MCF 10A (cell line): Measurements from ENCODE around the gene NHLRC1. TPM values are rescaled to one million over a fixed set of nuclear protein-coding genes. Genes with fewer than 3 reads are reported as not detected.

Source experiments
- BruUV-seq: library from RNA; stranded (reverse); fragments of 400-500 nt; replicated peaks from 2 replicates; lab custom pipeline; 2021; lab: Mats Ljungman, UMichigan
- CTCF ChIA-PET: fragments of 300-600 bp; sonication (Branson Sonifier 250); formaldehyde crosslinking; extraction: SDS; loops from one replicate; lab custom pipeline; 2021; ENCODE audit warnings: antibody characterized with exemption, inconsistent platforms; lab: Yijun Ruan, JAX
- POLR2A ChIA-PET: fragments of 300-600, 350-650 bp; sonication (Branson Sonifier 250); formaldehyde crosslinking; extraction: SDS; loops from one replicate; lab custom pipeline; 2020; ENCODE audit warnings: antibody characterized with exemption, inconsistent platforms; lab: Yijun Ruan, JAX
- DNase-seq: peaks from one replicate; pipeline ENCODE4 v3.0.0-alpha.2; 2018; ENCODE audit not compliant: unreplicated experiment
- H3K27ac Mint-ChIP-seq: one replicate; pipeline ENCODE4 v1.8.0; 2022; ENCODE audit warnings: mild to moderate bottlenecking, low read depth, mixed read lengths; ENCODE audit not compliant: unreplicated experiment
- H3K27me3 Mint-ChIP-seq: one replicate; pipeline ENCODE4 v1.8.0; 2022; ENCODE audit warnings: mixed read lengths; ENCODE audit not compliant: insufficient read depth, unreplicated experiment
- H3K36me3 Mint-ChIP-seq: one replicate; pipeline ENCODE4 v1.8.0; 2022; ENCODE audit warnings: mild to moderate bottlenecking, moderate library complexity, mixed read lengths; ENCODE audit not compliant: insufficient read depth, unreplicated experiment
- H3K4me1 Mint-ChIP-seq: one replicate; pipeline ENCODE4 v1.8.0; 2022; ENCODE audit warnings: mixed read lengths; ENCODE audit not compliant: insufficient read depth, unreplicated experiment
- H3K4me3 Mint-ChIP-seq: one replicate; pipeline ENCODE4 v1.8.0; 2022; ENCODE audit warnings: mild to moderate bottlenecking, moderate library complexity, mixed read lengths; ENCODE audit not compliant: unreplicated experiment
- H3K9me3 Mint-ChIP-seq: one replicate; pipeline ENCODE4 v1.8.0; 2022; ENCODE audit warnings: mixed read lengths; ENCODE audit not compliant: unreplicated experiment
- CTCF ChIP-seq: fragments of 200-600 bp; IDR thresholded peaks from one replicate; pipeline ENCODE4 v1.8.0; 2022; ENCODE audit warnings: antibody characterized with exemption, mild to moderate bottlenecking; ENCODE audit not compliant: unreplicated experiment
- intact Hi-C: fragments of 100-400 bp; cut with micrococcal nuclease; formaldehyde crosslinking; loops from 2 replicates; pipeline ENCODE4 v1.14.1; 2022
- total RNA-seq: library from RNA; stranded (reverse); gene quantifications from 2 replicates; pipeline ENCODE4 v1.2.3, GENCODE V29; 2022

Gene NHLRC1
- total RNA-seq, 1 experiment from 2014 or later, result not detected

- H3K27me3 Mint-ChIP-seq, result no peaks in the 10 kb centered on the region
- no peak overlapping the region for H3K4me3 Mint-ChIP-seq
- intact Hi-C loops, result no loop called here
- TF ChIP-seq CTCF, result no peak
- ChIA-PET CTCF (no interaction called here), POLR2A (no interaction called here)
- H3K36me3 Mint-ChIP-seq, result peaks cover 40% of the 10 kb centered on the region
- BruUV-seq, result no TSS peak
- H3K9me3 Mint-ChIP-seq, result no peaks in the 10 kb centered on the region
- no peak overlapping the region for H3K27ac Mint-ChIP-seq
- H3K4me1 Mint-ChIP-seq, result no peaks in the 10 kb centered on the region
- no peak for DNase-seq
These were observed 12.7 kb upstream of the NHLRC1 start for GRCh38 chr6:18135171-18135570.

GRCh38 chr6:18132346-18132745 lies 9.9 kb upstream of the NHLRC1 start:
- no TSS peak for BruUV-seq
- intact Hi-C loops, result no loop called here
- Mint-ChIP-seq H3K4me3 (no peak overlapping the region), H3K36me3 (peaks cover 30% of the 10 kb centered on the region), H3K27ac (no peak overlapping the region), H3K9me3 (no peaks in the 10 kb centered on the region), H3K4me1 (no peaks in the 10 kb centered on the region), H3K27me3 (no peaks in the 10 kb centered on the region)
- DNase-seq, result no peak
- POLR2A ChIA-PET, result no interaction called here
- no peak for TF ChIP-seq CTCF
- CTCF ChIA-PET, result no interaction called here

GRCh38 chr6:18126121-18126520 lies 3.6 kb upstream of the NHLRC1 start:
- POLR2A ChIA-PET, result interaction anchor here (1.2 kb wide), 1 partner anchor 110 kb away, joined by 3 read pairs; no protein-coding TSS in a partner anchor
- Mint-ChIP-seq H3K4me3 (no peak overlapping the region), H3K27ac (no peak overlapping the region), H3K9me3 (no peaks in the 10 kb centered on the region), H3K4me1 (no peaks in the 10 kb centered on the region), H3K27me3 (no peaks in the 10 kb centered on the region), H3K36me3 (peaks cover 12% of the 10 kb centered on the region)
- no peak for TF ChIP-seq CTCF
- BruUV-seq, result no TSS peak
- CTCF ChIA-PET, result no interaction called here
- intact Hi-C loops, result no loop called here
- DNase-seq, result no peak

GRCh38 chr6:18121580-18122127 lies 823 bp downstream of the NHLRC1 start:
- no peaks in the 10 kb centered on the region for H3K4me1 Mint-ChIP-seq
- H3K9me3 Mint-ChIP-seq, result no peaks in the 10 kb centered on the region
- H3K36me3 Mint-ChIP-seq, result no peaks in the 10 kb centered on the region
- ChIA-PET POLR2A (no interaction called here), CTCF (interaction anchor here (0.6 to 1.1 kb wide), 5 partner anchors 12 to 543 kb away, joined by 3 to 4 read pairs (median 4); no protein-coding TSS in a partner anchor)
- H3K27me3 Mint-ChIP-seq, result no peaks in the 10 kb centered on the region
- intact Hi-C loops, result no loop called here
- DNase-seq, result no peak
- no peak overlapping the region for H3K27ac Mint-ChIP-seq
- TF ChIP-seq CTCF, result no peak
- H3K4me3 Mint-ChIP-seq, result no peak overlapping the region
- no TSS peak for BruUV-seq
